Vagina (tissue), 2 donors: Measurements from ENCODE around the gene ADAM29.

ENCODE experiments used
- POLR2A ChIP-seq, 2 donors: fragments of 450-650 bp; IDR thresholded peaks; one replicate each; pipeline ENCODE4 v1.6.1; 2017; ENCODE audit warnings: antibody characterized with exemption in 2 of 2, mild to moderate bottlenecking in 2 of 2, moderate library complexity in 2 of 2
- POLR2AphosphoS5 ChIP-seq, 2 donors: sonication (generic); formaldehyde crosslinking; IDR thresholded peaks; one replicate each; pipeline ENCODE4 v1.9.0; 2017; ENCODE audit warnings: antibody characterized with exemption in 2 of 2, mild to moderate bottlenecking in 2 of 2, low read depth in 1 of 2; ENCODE audit not compliant: insufficient read depth in 1 of 2
- TF ChIP-seq, protein P1 (sequence below), 3 experiments: fragments of 450-650 bp in 2 of 3; fragments of 200-600 bp in 1 of 3; sonication (generic) in 1 of 3; IDR thresholded peaks; one replicate each; pipeline ENCODE4 v1.5.1; 2017 to 2019; ENCODE audit warnings: antibody characterized with exemption in 3 of 3, mild to moderate bottlenecking in 2 of 3, moderate library complexity in 2 of 3

DNA sequence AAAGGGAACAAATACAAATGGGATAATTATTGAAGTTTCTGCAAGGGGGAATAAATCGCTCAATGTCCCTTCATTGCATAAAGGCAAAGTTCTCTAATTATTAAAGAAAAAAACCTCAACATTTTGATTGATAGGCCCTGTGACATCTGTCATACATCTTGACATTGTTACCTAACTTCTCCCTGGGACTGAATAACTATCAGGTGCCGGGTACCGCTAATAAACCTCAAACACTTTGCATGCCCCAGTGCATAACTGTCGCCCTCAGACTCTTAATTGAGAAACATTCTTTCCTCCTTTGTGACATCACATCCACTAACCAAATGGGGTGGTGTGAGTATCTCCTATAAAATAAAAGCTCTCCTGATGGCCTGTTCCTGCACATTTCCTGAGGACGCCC is at the start of gene ADAM29:
- no peak for TF ChIP-seq POLR2A (IDR thresholded peaks at IDR 0.05)
- TF ChIP-seq, protein P1, sequence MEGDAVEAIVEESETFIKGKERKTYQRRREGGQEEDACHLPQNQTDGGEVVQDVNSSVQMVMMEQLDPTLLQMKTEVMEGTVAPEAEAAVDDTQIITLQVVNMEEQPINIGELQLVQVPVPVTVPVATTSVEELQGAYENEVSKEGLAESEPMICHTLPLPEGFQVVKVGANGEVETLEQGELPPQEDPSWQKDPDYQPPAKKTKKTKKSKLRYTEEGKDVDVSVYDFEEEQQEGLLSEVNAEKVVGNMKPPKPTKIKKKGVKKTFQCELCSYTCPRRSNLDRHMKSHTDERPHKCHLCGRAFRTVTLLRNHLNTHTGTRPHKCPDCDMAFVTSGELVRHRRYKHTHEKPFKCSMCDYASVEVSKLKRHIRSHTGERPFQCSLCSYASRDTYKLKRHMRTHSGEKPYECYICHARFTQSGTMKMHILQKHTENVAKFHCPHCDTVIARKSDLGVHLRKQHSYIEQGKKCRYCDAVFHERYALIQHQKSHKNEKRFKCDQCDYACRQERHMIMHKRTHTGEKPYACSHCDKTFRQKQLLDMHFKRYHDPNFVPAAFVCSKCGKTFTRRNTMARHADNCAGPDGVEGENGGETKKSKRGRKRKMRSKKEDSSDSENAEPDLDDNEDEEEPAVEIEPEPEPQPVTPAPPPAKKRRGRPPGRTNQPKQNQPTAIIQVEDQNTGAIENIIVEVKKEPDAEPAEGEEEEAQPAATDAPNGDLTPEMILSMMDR (IDR thresholded peaks at IDR 0.05): no peak
- TF ChIP-seq POLR2AphosphoS5 (IDR thresholded peaks at IDR 0.05; ENCODE audit: insufficient read depth in 1 of 2, low read depth in 1 of 2): no peak
